Adipocyte (in vitro differentiated cells): ENCODE results near the gene PEX26.
"Not testable (repeated sequence)": the region's sequence is repeated elsewhere in the genome, so short reads cannot be mapped to it uniquely, and the experiment has no call there.

Source experiments
- DNase-seq: peaks from one replicate; pipeline ENCODE4 v3.0.0-alpha.2; 2015; ENCODE audit warnings: low read depth
- H3K27me3 ChIP-seq: replicated peaks from 2 replicates; pipeline ENCODE4 v1.7.0; 2013; ENCODE audit warnings: mild to moderate bottlenecking, low read length, moderate library complexity; ENCODE audit not compliant: control insufficient read depth, insufficient read depth
- H3K36me3 ChIP-seq: 2 replicates; pipeline ENCODE4 v1.7.0; 2013; ENCODE audit warnings: low read length, mild to moderate bottlenecking, moderate library complexity; ENCODE audit not compliant: control insufficient read depth, insufficient read depth, severe bottlenecking
- H3K4me1 ChIP-seq: 2 replicates; pipeline ENCODE4 v1.7.0; 2013; ENCODE audit warnings: mild to moderate bottlenecking, low read length, moderate library complexity; ENCODE audit not compliant: control insufficient read depth, insufficient read depth
- H3K4me3 ChIP-seq: 2 replicates; pipeline ENCODE4 v1.7.0; 2013; ENCODE audit warnings: mild to moderate bottlenecking, low read length, moderate library complexity
- H3K9ac ChIP-seq: 2 replicates; pipeline ENCODE4 v1.7.0; 2013; ENCODE audit warnings: mild to moderate bottlenecking, low read length, moderate library complexity
- H3K9me3 ChIP-seq: 2 replicates; pipeline ENCODE4 v1.7.0; 2013; ENCODE audit warnings: mild to moderate bottlenecking, low read length, moderate library complexity; ENCODE audit not compliant: control insufficient read depth

Gene PEX26

GRCh38 chr22:18105981-18106380, 28.2 kb downstream of the PEX26 start:
- DNase-seq, H3K9ac ChIP-seq, H3K4me3 ChIP-seq, H3K27me3 ChIP-seq, H3K36me3 ChIP-seq, H3K9me3 ChIP-seq: not testable (repeated sequence)
- peaks cover 12% of the 10 kb centered on the region for H3K4me1 ChIP-seq

GRCh38 chr22:18106550-18107341, 29.0 kb downstream of the PEX26 start:
- not testable (repeated sequence) for H3K36me3 ChIP-seq, DNase-seq, H3K9ac ChIP-seq, H3K4me3 ChIP-seq, H3K9me3 ChIP-seq, H3K27me3 ChIP-seq
- H3K4me1 ChIP-seq = peaks cover 20% of the 10 kb centered on the region

GRCh38 chr22:18108187-18108586, 30.4 kb downstream of the PEX26 start:
- no peak for DNase-seq
- no peaks in the 10 kb centered on the region for H3K9me3 ChIP-seq
- no peaks in the 10 kb centered on the region for H3K27me3 ChIP-seq
- H3K4me3 ChIP-seq = no peak overlapping the region
- no peaks in the 10 kb centered on the region for H3K36me3 ChIP-seq
- no peak overlapping the region for H3K9ac ChIP-seq
- peaks cover 21% of the 10 kb centered on the region for H3K4me1 ChIP-seq

- Histone ChIP-seq H3K9me3 (no peaks in the 10 kb centered on the region), H3K4me1 (peaks cover 20% of the 10 kb centered on the region), H3K27me3 (no peaks in the 10 kb centered on the region), H3K9ac (peak overlapping the region; percentile 53), H3K36me3 (no peaks in the 10 kb centered on the region), H3K4me3 (peak overlapping the region; percentile 79)
- DNase-seq = no peak
These were observed 31.8 kb downstream of the PEX26 start for GRCh38 chr22:18109410-18110193.

GRCh38 chr22:18110194-18110953, 32.6 kb downstream of the PEX26 start, which contains the start of gene TUBA8:
Gene TUBA8 (plus strand): TSS chr22:18110809. CDS start chr22:18110866, 57 bp downstream.
- H3K4me1 ChIP-seq = peaks cover 18% of the 10 kb centered on the region
- peak; percentile 60 for DNase-seq
- peak within 1 kb of the TSS; percentile 79 for H3K4me3 ChIP-seq

GRCh38 chr22:18110954-18111758, 33.4 kb downstream of the PEX26 start:
- Histone ChIP-seq H3K4me1 (peaks cover 18% of the 10 kb centered on the region), H3K9ac (peak overlapping the region; percentile 71), H3K4me3 (peak overlapping the region; percentile 79), H3K9me3 (no peaks in the 10 kb centered on the region), H3K27me3 (no peaks in the 10 kb centered on the region), H3K36me3 (no peaks in the 10 kb centered on the region)
- DNase-seq = no peak

More at GRCh38 chr22:18110194-18110953, 32.6 kb downstream of the PEX26 start, which contains the start of gene TUBA8:
- H3K36me3 ChIP-seq = no peaks in the 10 kb centered on the region
- H3K9me3 ChIP-seq = no peaks in the 10 kb centered on the region
- H3K9ac ChIP-seq = peak within 1 kb of the TSS; percentile 71
- no peaks in the 10 kb centered on the region for H3K27me3 ChIP-seq

- Histone ChIP-seq H3K9me3 (no peaks in the 10 kb centered on the region), H3K4me1 (peaks cover 18% of the 10 kb centered on the region), H3K4me3 (peak overlapping the region; percentile 79), H3K9ac (peak overlapping the region; percentile 71), H3K27me3 (no peaks in the 10 kb centered on the region), H3K36me3 (no peaks in the 10 kb centered on the region)
- DNase-seq = no peak
These were observed 34.1 kb downstream of the PEX26 start for GRCh38 chr22:18111759-18112330.

GRCh38 chr22:18112440-18112839, 34.6 kb downstream of the PEX26 start:
- H3K36me3 ChIP-seq = no peaks in the 10 kb centered on the region
- no peak overlapping the region for H3K4me3 ChIP-seq
- DNase-seq = no peak
- no peaks in the 10 kb centered on the region for H3K27me3 ChIP-seq
- H3K9me3 ChIP-seq = no peaks in the 10 kb centered on the region
- H3K9ac ChIP-seq = no peak overlapping the region
- H3K4me1 ChIP-seq = peaks cover 18% of the 10 kb centered on the region

GRCh38 chr22:18113680-18114394, 36.0 kb downstream of the PEX26 start:
- Histone ChIP-seq H3K9ac (no peak overlapping the region), H3K36me3 (no peaks in the 10 kb centered on the region), H3K27me3 (no peaks in the 10 kb centered on the region), H3K4me3 (no peak overlapping the region), H3K4me1 (peaks cover 18% of the 10 kb centered on the region), H3K9me3 (no peaks in the 10 kb centered on the region)
- no peak for DNase-seq

GRCh38 chr22:18114495-18114894, 36.7 kb downstream of the PEX26 start:
- H3K36me3 ChIP-seq = no peaks in the 10 kb centered on the region
- H3K4me3 ChIP-seq = no peak overlapping the region
- no peaks in the 10 kb centered on the region for H3K9me3 ChIP-seq
- H3K4me1 ChIP-seq = peaks cover 18% of the 10 kb centered on the region
- no peaks in the 10 kb centered on the region for H3K27me3 ChIP-seq
- no peak for DNase-seq
- H3K9ac ChIP-seq = no peak overlapping the region
